H1 (cell line): ENCODE measurements around the gene FARP2. TPM values are rescaled to one million over a fixed set of nuclear protein-coding genes. Genes with fewer than 3 reads are reported as not detected.

Experiments used
- CTCF ChIA-PET: fragments of 300-600 bp; sonication (Branson Sonifier 250); formaldehyde crosslinking; loops from one replicate; lab custom pipeline; 2021; ENCODE audit not compliant: partially characterized antibody; lab: Charles Lee
- POLR2A ChIA-PET: fragments of 300-600 bp; sonication (Branson Sonifier 250); formaldehyde crosslinking; loops from one replicate; lab custom pipeline; 2021; ENCODE audit warnings: inconsistent platforms; ENCODE audit not compliant: partially characterized antibody; lab: Charles Lee
- DNase-seq, 2 experiments: peaks; one replicate each; pipeline versions ENCODE4 v3.0.0 to v3.0.0-alpha.2; 2010 to 2022; ENCODE audit warnings: low spot score in 2 of 2, low read depth in 1 of 2, mixed read lengths in 1 of 2
- FAIRE-seq: peaks from 2 replicates; lab custom pipeline; 2011; peaks lifted over from hg19 to GRCh38; lab: Jason Lieb, UNC
- H2AFZ ChIP-seq: 2 replicates; pipeline ENCODE4 v1.8.1; 2012; ENCODE audit warnings: low read length, inconsistent platforms
- H2AK5ac ChIP-seq: 2 replicates; pipeline ENCODE4 v1.6.1; 2013; ENCODE audit warnings: low read depth, low read length
- H2BK120ac ChIP-seq: replicated peaks from 2 replicates; pipeline ENCODE3; 2013; ENCODE audit warnings: low read depth, low read length, inconsistent platforms
- H2BK12ac ChIP-seq: 2 replicates; pipeline ENCODE4 v1.6.1; 2013; ENCODE audit warnings: low read depth, low read length
- H2BK15ac ChIP-seq: 2 replicates; pipeline ENCODE4 v1.6.1; 2013; ENCODE audit warnings: low read length
- H2BK20ac ChIP-seq: 2 replicates; pipeline ENCODE4 v1.6.1; 2013; ENCODE audit warnings: low read length
- H2BK5ac ChIP-seq: 2 replicates; pipeline ENCODE4 v1.6.1; 2013; ENCODE audit warnings: low read depth, low read length
- H3K14ac ChIP-seq: 2 replicates; pipeline ENCODE4 v1.6.1; 2013; ENCODE audit warnings: inconsistent platforms; ENCODE audit not compliant: insufficient read length
- H3K18ac ChIP-seq: 2 replicates; pipeline ENCODE4 v1.6.1; 2013; ENCODE audit warnings: low read length; ENCODE audit errors: extremely low read depth
- H3K23ac ChIP-seq: 2 replicates; pipeline ENCODE4 v1.6.1; 2013; ENCODE audit warnings: inconsistent platforms; ENCODE audit not compliant: insufficient read length
- H3K23me2 ChIP-seq: 2 replicates; pipeline ENCODE4 v1.6.1; 2013; ENCODE audit warnings: low read depth, low read length
- H3K27ac ChIP-seq: 2 replicates; pipeline ENCODE4 v1.6.1; 2011; ENCODE audit warnings: low read depth, low read length, inconsistent platforms
- H3K27me3 ChIP-seq, 4 experiments: replicated peaks in 1 of 4; 1 replicate in 1 of 4; 2 replicates in 3 of 4; pipeline versions ENCODE4 v1.6.1 to v1.8.1; 2011 to 2013; ENCODE audit warnings: low read length in 3 of 4, mild to moderate bottlenecking in 3 of 4, inconsistent platforms in 2 of 4, mixed read lengths in 2 of 4, moderate library complexity in 1 of 4; ENCODE audit not compliant: control insufficient read depth in 3 of 4, insufficient read depth in 3 of 4; ENCODE audit errors: extremely low read depth in 1 of 4
- H3K36me3 ChIP-seq, 4 experiments: 2 replicates each; pipeline versions ENCODE4 v1.6.1 to v1.8.1; 2011 to 2013; ENCODE audit warnings: mild to moderate bottlenecking in 4 of 4, low read length in 3 of 4, moderate library complexity in 2 of 4, control low read depth in 1 of 4, inconsistent platforms in 1 of 4; ENCODE audit not compliant: insufficient read depth in 4 of 4, control insufficient read depth in 2 of 4
- H3K4ac ChIP-seq: replicated peaks from 2 replicates; pipeline ENCODE3; 2013; ENCODE audit warnings: low read length, low read depth, mixed read lengths, inconsistent platforms; ENCODE audit not compliant: insufficient read length
- H3K4me1 ChIP-seq, 4 experiments: replicated peaks in 1 of 4; 1 replicate in 1 of 4; 2 replicates in 3 of 4; pipeline versions ENCODE4 v1.6.1 to v1.8.1; 2011 to 2013; ENCODE audit warnings: low read length in 3 of 4, inconsistent platforms in 2 of 4, mixed read lengths in 1 of 4; ENCODE audit not compliant: insufficient read depth in 4 of 4, control insufficient read depth in 3 of 4
- H3K4me2 ChIP-seq, 2 experiments: 2 replicates each; pipeline versions ENCODE4 v1.6.1 to v1.8.1; 2011 to 2013; ENCODE audit warnings: low read depth in 2 of 2, low read length in 2 of 2, control low read depth in 1 of 2, inconsistent platforms in 1 of 2, mild to moderate bottlenecking in 1 of 2; ENCODE audit not compliant: insufficient read depth in 1 of 2
- H3K4me3 ChIP-seq, 4 experiments: fragments of 200-600, 300-600 bp in 1 of 4; sonication (generic), shearing (Covaris generic), sonication (Bioruptor Twin) in 1 of 4; 2 replicates each; pipeline versions ENCODE4 v1.5.1 to v1.8.1; 2011 to 2016; ENCODE audit warnings: low read length in 4 of 4, low read depth in 3 of 4, control low read depth in 2 of 4, inconsistent platforms in 2 of 4, mild to moderate bottlenecking in 2 of 4, mixed read lengths in 1 of 4, moderate library complexity in 1 of 4; ENCODE audit not compliant: insufficient read depth in 2 of 4; ENCODE audit errors: extremely low read depth in 1 of 4
- H3K56ac ChIP-seq: replicated peaks from 2 replicates; pipeline ENCODE3; 2013; ENCODE audit warnings: low read depth, mild to moderate bottlenecking, mixed read lengths, low read length, inconsistent platforms; ENCODE audit not compliant: insufficient read length
- H3K79me1 ChIP-seq: 2 replicates; pipeline ENCODE4 v1.6.1; 2013; ENCODE audit warnings: low read depth, low read length, control low read depth
- H3K79me2 ChIP-seq, 2 experiments: 2 replicates each; pipeline versions ENCODE4 v1.6.1 to v1.8.1; 2012 to 2013; ENCODE audit warnings: low read length in 2 of 2, mild to moderate bottlenecking in 2 of 2, inconsistent platforms in 1 of 2; ENCODE audit not compliant: insufficient read depth in 2 of 2, control insufficient read depth in 1 of 2
- H3K9ac ChIP-seq, 4 experiments: replicated peaks in 1 of 4; 1 replicate in 1 of 4; 2 replicates in 3 of 4; pipeline versions ENCODE4 v1.6.1 to v1.8.1; 2011 to 2013; ENCODE audit warnings: low read depth in 3 of 4, low read length in 3 of 4, control low read depth in 2 of 4, mild to moderate bottlenecking in 2 of 4, moderate library complexity in 2 of 4, inconsistent platforms in 1 of 4; ENCODE audit errors: extremely low read depth in 1 of 4
- H3K9me3 ChIP-seq, 2 experiments: 2 replicates each; pipeline versions ENCODE4 v1.6.1 to v1.8.1; 2012 to 2013; ENCODE audit warnings: mild to moderate bottlenecking in 2 of 2, moderate library complexity in 2 of 2, control low read depth in 1 of 2, inconsistent platforms in 1 of 2, low read depth in 1 of 2, low read length in 1 of 2, mixed read lengths in 1 of 2; ENCODE audit not compliant: insufficient read depth in 2 of 2
- H4K20me1 ChIP-seq, 2 experiments: replicated peaks in 1 of 2; 2 replicates each; pipeline versions ENCODE3 to v1.8.1; 2011 to 2013; ENCODE audit warnings: inconsistent platforms in 2 of 2, low read length in 2 of 2, mild to moderate bottlenecking in 1 of 2; ENCODE audit not compliant: insufficient read depth in 2 of 2, control insufficient read depth in 1 of 2
- H4K5ac ChIP-seq: 2 replicates; pipeline ENCODE4 v1.6.1; 2013; ENCODE audit warnings: low read length, low read depth, mixed read lengths, inconsistent platforms; ENCODE audit not compliant: insufficient read length
- H4K8ac ChIP-seq: 2 replicates; pipeline ENCODE4 v1.8.0; 2013; ENCODE audit warnings: mild to moderate bottlenecking, moderate library complexity, low read length, inconsistent platforms; ENCODE audit not compliant: insufficient read depth; ENCODE audit errors: extremely low read depth
- H4K91ac ChIP-seq: replicated peaks from 2 replicates; pipeline ENCODE3; 2013; ENCODE audit warnings: low read length, mixed read lengths, inconsistent platforms; ENCODE audit not compliant: insufficient read length
- CBX5 ChIP-seq: fragments of 300-800, 300-1000 bp; sonication (generic); IDR thresholded peaks from 2 replicates; pipeline ENCODE4 v1.7.1; 2016; ENCODE audit warnings: antibody characterized with exemption, low read length, low read depth
- E2F6 ChIP-seq: IDR thresholded peaks from 2 replicates; pipeline ENCODE4 v1.6.1; 2012; ENCODE audit warnings: inconsistent platforms
- HDAC2 ChIP-seq, 2 experiments: fragments of 300-600 bp in 1 of 2; sonication (generic) in 1 of 2; IDR thresholded peaks; 2 replicates each; pipeline ENCODE4 v1.6.1; 2011 to 2012; ENCODE audit warnings: low read depth in 2 of 2, low read length in 2 of 2, mild to moderate bottlenecking in 2 of 2, moderate library complexity in 2 of 2, borderline replicate concordance in 1 of 2, inconsistent platforms in 1 of 2
- PHF8 ChIP-seq: fragments of 200-600 bp; sonication (generic); conservative IDR thresholded peaks from 2 replicates; pipeline ENCODE4 v1.7.1; 2012; ENCODE audit warnings: low read depth, mild to moderate bottlenecking, inconsistent platforms, low read length, moderate library complexity
- POLR2AphosphoS5 ChIP-seq: IDR thresholded peaks from 2 replicates; pipeline ENCODE4 v1.6.1; 2011; ENCODE audit warnings: low read depth, low read length
- RFX5 ChIP-seq: IDR thresholded peaks from 2 replicates; pipeline ENCODE4 v1.6.1; 2011; ENCODE audit warnings: low read depth, low read length, improper control_type of control experiment, borderline replicate concordance
- RXRA ChIP-seq: IDR thresholded peaks from 2 replicates; pipeline ENCODE4 v1.6.1; 2011; ENCODE audit warnings: low read depth, mild to moderate bottlenecking, low read length, moderate library complexity; ENCODE audit not compliant: insufficient read depth
- SP2 ChIP-seq: IDR thresholded peaks from 2 replicates; pipeline ENCODE4 v1.6.1; 2012; ENCODE audit warnings: mild to moderate bottlenecking, low read length, inconsistent platforms
- SUZ12 ChIP-seq: fragments of 200-600 bp; sonication (generic); IDR thresholded peaks from 2 replicates; pipeline ENCODE4 v1.6.1; 2012; ENCODE audit warnings: mild to moderate bottlenecking, inconsistent platforms, low read length, moderate library complexity, mixed read lengths
- WGBS, 2 experiments: shearing (Covaris generic) in 1 of 2; methylation state at CpG; one replicate each; pipeline versions ENCODE4 v1.1.6 to v1.1.7; 2013 to 2015; ENCODE audit warnings: low lambda C conversion rate in 2 of 2, mixed read lengths in 2 of 2, inconsistent platforms in 1 of 2, low coverage in 1 of 2, missing lambda C conversion rate in 1 of 2; ENCODE audit not compliant: insufficient replicate concordance in 2 of 2, insufficient coverage in 1 of 2, insufficient read length in 1 of 2; ENCODE audit errors: extremely low coverage in 1 of 2, missing lambda C conversion rate in 1 of 2; 5-methylcytosine and 5-hydroxymethylcytosine counted together
- polyA plus RNA-seq, 7 experiments: library from polyadenylated mRNA; depleted of rRNA in 3 of 7; stranded (reverse) in 5 of 7; unstranded in 2 of 7; fragments of >200 nt in 5 of 7; fragments of 200-250 nt in 2 of 7; gene quantifications; 1 replicate in 5 of 7; 2 replicates in 1 of 7; 4 replicates in 1 of 7; pipeline versions ENCODE4 v1.2.1 to v1.2.3, GENCODE V29; 2011 to 2013; ENCODE audit warnings: missing spikeins in 2 of 7, mixed read lengths in 2 of 7
- total RNA-seq: library from RNA; stranded (reverse); fragmentation: NEBNext Ultra II Directional; extraction: Animal tissue kit (Norgen Biotek cat#: 25700); gene quantifications from 2 replicates; pipeline ENCODE4 v1.2.1, GENCODE V29; 2021
- TF ChIP-seq, protein P1 (sequence below): IDR thresholded peaks from 2 replicates; pipeline ENCODE4 v1.6.1; 2011; ENCODE audit warnings: low read depth, mild to moderate bottlenecking, low read length; ENCODE audit not compliant: insufficient read depth
- TF ChIP-seq, protein P2 (sequence below): IDR thresholded peaks from 2 replicates; pipeline ENCODE4 v1.6.1; 2012; ENCODE audit warnings: inconsistent platforms

FARP2 gene
- total and polyA plus RNA-seq, 2 of the 8 experiments (the other 6 are each of a cell fraction or from before 2014, with no cell fraction given): 12.4 to 33.4 TPM

DNA sequence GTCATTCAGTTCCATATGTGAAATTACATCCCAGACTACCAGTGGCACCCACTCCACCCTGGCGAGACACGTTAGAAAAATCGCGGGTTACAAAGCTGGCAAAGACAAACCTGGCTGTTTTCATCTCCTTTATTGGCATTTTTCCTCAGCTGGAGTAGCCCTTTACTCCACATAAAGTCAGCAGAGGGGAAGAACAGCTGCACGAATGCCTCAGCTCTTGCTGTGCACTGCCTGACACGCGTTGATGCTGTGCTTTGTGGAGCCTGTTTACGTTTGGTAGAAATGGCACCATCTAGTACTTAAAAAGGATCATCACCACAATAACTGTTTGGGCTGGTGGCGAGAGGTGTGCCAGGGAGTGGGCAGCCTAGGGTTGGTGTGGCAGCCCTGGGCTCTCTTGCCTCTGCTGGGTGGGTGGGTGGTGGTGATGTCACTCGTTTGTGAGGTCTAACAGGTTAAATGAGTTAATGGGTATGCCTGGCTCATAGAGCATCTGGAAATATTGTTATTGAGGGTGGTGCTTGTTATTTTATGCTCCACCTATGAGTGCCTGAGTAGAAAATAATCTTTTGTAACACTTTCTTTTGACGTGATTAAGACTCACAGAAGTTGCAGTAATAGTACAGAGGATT is 16.4 kb downstream of the FARP2 start:
- H3K27ac ChIP-seq: no peak overlapping the region
- FAIRE-seq (no peak), DNase-seq (no peak)
- H2BK5ac ChIP-seq: no peak overlapping the region
- H4K20me1 ChIP-seq: peaks cover 8 to 13% of the 10 kb centered on the region in 2 experiments
- H4K5ac ChIP-seq: no peak overlapping the region
- peaks cover 0 to 6% (median under 1%) of the 10 kb centered on the region in 4 experiments; a peak in 4 of 7 replicates for H3K4me1 ChIP-seq
- H2BK12ac ChIP-seq: no peak overlapping the region
- no peak overlapping the region for H4K91ac ChIP-seq
- 94% methylated on average over 11 of the region's 11 CpGs; no CpG with 5 or more reads in 1 of the 2 experiments for WGBS, 2 experiments
- no peaks in the 10 kb centered on the region for H3K27me3 ChIP-seq
- no peak overlapping the region for H3K14ac ChIP-seq
- no peak overlapping the region for H2AFZ ChIP-seq
- no peak overlapping the region for H2BK20ac ChIP-seq
- no peaks in the 10 kb centered on the region for H3K23me2 ChIP-seq
- H3K9me3 ChIP-seq: no peaks in the 10 kb centered on the region
- H3K18ac ChIP-seq: no peak overlapping the region
- H2AK5ac ChIP-seq: no peak overlapping the region
- no peak overlapping the region for H4K8ac ChIP-seq
- H2BK120ac ChIP-seq: no peak overlapping the region
- no peak overlapping the region for H3K4ac ChIP-seq
- no peak overlapping the region for H2BK15ac ChIP-seq
- ChIA-PET CTCF (interaction anchor here (1.1 to 1.7 kb wide), 3 partner anchors 9 to 20 kb away, joined by 3 read pairs; no protein-coding TSS in a partner anchor), POLR2A (interaction anchor here (1.3 kb wide), 1 partner anchor 16 kb away, joined by 6 read pairs; the partner anchor contains the start of gene FARP2)
- no peak overlapping the region for H3K56ac ChIP-seq
- no peak overlapping the region for H3K23ac ChIP-seq
- H3K36me3 ChIP-seq: no peaks in the 10 kb centered on the region; a peak in 3 of 8 replicates
- H3K4me2 ChIP-seq: no peak overlapping the region
- H3K9ac ChIP-seq: no peak overlapping the region
- H3K79me2 ChIP-seq: peaks cover 0 to 26% of the 10 kb centered on the region in 2 experiments; a peak in 2 of 4 replicates
- H3K79me1 ChIP-seq: peaks cover 12% of the 10 kb centered on the region; the same call in 1 of the 2 replicates
- no peak overlapping the region for H3K4me3 ChIP-seq
- no peak for TF ChIP-seq CBX5
- no peak for TF ChIP-seq POLR2AphosphoS5
- TF ChIP-seq, protein P1, sequence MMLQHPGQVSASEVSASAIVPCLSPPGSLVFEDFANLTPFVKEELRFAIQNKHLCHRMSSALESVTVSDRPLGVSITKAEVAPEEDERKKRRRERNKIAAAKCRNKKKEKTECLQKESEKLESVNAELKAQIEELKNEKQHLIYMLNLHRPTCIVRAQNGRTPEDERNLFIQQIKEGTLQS: no peak
- no peak for TF ChIP-seq HDAC2 (IDR thresholded peaks at IDR 0.05; ENCODE audit: borderline replicate concordance in 1 of 2, low read depth in 2 of 2, low read length in 2 of 2)
- TF ChIP-seq, protein P2, sequence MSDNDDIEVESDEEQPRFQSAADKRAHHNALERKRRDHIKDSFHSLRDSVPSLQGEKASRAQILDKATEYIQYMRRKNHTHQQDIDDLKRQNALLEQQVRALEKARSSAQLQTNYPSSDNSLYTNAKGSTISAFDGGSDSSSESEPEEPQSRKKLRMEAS: no peak
- TF ChIP-seq SUZ12: no peak
- no peak for TF ChIP-seq RXRA
- TF ChIP-seq SP2: no peak
- no peak for TF ChIP-seq RFX5
- TF ChIP-seq PHF8: no peak
- TF ChIP-seq E2F6: no peak
